Fibroblast of skin of scalp (primary cell): ENCODE measurements around the gene ERP27.
A peak's percentile ranks its signal among the peaks of the same experiment; 100 is the strongest.

Experiments used
- DNase-seq: peaks from one replicate; pipeline ENCODE4 v3.0.0-alpha.2; 2013

Gene ERP27

GRCh38 chr12:14901228-14901562 is 37.1 kb downstream of the ERP27 start:
- no peak for DNase-seq

GRCh38 chr12:14900521-14901227 is 37.7 kb downstream of the ERP27 start:
- no peak for DNase-seq

DNA sequence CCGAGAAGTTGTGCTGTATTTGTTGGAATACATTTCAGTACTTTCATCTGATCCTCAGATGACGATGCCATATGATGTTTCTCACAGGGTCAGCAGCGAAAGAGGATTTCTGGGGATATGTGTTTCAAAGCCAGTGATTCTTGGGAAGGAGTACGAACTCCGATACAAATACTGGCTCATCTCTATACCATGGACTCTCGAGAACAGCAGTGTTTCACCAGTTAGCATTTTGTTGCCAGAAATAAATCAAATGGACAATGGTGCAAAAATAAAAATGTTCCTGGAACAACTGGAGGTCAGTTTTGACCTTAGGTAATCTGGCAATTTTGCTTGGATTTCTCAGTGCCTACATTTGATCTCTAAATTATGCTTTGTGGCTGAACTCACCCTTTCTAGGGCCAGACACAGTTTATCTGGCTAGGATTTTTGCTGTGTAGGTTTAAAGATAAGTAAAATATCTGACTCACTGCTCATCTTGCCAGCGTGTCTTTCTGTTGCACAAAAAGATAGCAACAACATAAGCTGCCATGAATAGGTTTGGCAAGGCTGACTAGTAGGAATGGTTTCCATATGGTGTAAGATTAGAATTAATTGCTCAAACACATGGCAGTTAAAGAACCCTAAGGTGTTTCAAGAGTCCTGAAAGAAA is 41.7 kb downstream of the ERP27 start:
- peak; percentile 48 for DNase-seq

DNA sequence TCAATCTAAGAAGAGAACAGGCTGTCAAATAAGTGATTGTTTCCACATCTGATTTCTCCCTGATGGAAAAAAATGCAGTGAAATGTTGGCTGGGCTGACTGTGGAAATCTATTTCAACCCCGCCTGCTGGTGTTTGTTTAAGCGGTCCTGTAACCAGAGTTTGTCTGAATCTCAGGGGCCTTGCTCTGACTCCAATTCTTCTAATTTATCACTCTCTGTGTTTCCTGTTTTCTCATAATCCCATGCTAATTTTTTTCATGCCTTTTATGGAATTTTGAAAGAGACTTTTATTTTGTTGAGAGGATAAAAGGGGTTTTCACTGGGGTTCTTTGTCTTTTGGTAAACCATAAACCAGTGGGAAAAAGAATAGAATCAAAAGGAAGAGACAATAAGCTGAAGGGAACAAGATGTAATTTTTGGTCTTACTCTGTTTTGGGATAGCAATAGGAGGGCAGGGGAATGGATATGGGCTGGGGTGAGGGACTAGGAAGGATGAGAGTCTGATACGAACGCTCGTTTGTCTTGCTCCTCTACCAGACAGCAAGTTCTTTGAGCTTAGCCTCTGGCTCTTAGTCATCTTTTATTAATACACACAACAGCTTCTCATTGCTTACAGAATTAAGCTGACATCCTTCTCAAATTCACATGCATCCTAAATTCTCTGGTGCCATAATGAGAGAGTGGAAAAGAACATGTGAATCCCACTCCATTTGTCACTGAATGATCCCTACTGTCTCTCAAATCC is 44.7 kb downstream of the ERP27 start:
- peak; percentile 14 for DNase-seq

GRCh38 chr12:14892726-14893505 is 45.4 kb downstream of the ERP27 start:
- no peak for DNase-seq

DNA sequence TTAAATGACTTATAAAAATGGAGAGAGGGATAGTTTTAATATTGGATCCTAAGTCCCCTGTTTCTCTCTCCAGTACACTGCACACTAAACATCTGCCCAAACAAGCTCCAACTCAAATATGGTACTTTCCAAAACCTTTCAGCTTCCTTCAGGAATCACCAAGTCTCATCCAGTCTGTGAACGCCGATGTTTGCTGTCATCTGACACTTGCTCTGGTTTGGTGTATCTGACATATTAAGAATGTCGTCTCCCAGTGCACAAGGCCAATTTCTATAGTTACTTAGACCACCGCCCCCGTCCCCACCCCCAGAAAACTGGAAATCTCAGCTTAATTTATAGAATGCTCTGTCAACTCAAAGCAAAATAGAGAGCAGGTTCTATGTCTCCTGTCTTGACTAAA is 47.6 kb downstream of the ERP27 start:
- no peak for DNase-seq

- DNase-seq = no peak
These were observed 52.1 kb downstream of the ERP27 start for GRCh38 chr12:14886271-14886670.

GRCh38 chr12:14885718-14886221 is 52.6 kb downstream of the ERP27 start, which contains the start of gene MGP:
MGP (minus strand) TSS chr12:14885854; CDS start chr12:14885791, 63 bp downstream.
- peak; percentile 24 for DNase-seq

- peak; percentile 74 for DNase-seq
These were observed 53.9 kb downstream of the ERP27 start for GRCh38 chr12:14884458-14884878.

GRCh38 chr12:14883686-14884085 is 54.7 kb downstream of the ERP27 start:
- DNase-seq = no peak

GRCh38 chr12:14880890-14881453 is 57.4 kb downstream of the ERP27 start:
- DNase-seq = no peak

DNA sequence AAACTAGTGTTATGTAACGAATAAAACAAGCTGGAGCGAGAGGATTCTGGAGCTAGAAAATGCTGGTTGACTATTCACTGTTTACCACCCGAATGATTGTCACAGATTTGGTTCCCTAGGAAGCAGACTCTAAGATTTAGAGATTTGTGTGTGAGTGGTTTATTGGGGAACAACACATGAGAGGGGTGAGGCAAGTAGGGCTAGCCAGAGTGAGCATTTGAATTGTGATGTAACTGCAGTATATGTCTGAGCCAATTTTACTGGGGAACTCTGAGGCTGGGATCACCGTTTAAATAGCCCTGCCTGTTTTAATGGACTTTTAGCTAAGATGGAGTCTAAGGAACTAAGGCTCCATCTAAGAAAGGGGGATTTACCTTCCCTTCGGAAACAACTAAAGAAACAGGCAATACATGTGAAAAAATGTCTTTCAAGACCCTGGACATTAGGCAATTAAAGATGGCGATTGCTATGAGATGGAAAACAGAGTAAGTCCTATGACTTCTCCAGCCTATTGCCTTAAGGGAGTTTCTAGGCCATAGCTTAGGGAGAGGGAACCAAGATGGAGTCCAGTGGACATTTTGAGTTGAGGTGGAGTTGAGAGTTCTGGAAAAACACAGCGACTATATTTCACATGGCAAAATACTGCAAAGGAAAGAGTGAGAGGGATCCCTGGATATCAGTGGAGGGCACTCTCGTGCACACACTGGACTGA is 59.0 kb downstream of the ERP27 start:
- DNase-seq = no peak

GRCh38 chr12:14878488-14878887 is 59.8 kb downstream of the ERP27 start:
- DNase-seq = no peak

DNA sequence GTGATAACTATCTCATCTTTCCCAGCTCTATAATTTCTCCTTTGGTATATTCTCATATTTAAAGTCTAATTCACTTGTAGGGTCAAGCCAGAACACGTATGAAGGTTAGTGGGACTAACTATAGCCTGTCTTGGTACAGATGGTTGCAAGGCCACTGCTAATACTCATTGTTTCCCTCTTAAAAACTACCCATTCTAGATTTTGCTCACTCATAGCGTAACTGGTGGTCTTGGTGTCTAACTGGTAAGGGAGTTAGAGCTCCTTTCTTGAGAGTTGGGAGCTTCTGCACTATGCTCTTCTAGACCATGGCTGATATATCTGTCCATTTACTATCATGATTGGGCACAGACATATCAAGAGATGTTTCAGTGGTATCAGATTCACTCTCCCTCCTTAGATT is 61.5 kb downstream of the ERP27 start:
- no peak for DNase-seq

DNA sequence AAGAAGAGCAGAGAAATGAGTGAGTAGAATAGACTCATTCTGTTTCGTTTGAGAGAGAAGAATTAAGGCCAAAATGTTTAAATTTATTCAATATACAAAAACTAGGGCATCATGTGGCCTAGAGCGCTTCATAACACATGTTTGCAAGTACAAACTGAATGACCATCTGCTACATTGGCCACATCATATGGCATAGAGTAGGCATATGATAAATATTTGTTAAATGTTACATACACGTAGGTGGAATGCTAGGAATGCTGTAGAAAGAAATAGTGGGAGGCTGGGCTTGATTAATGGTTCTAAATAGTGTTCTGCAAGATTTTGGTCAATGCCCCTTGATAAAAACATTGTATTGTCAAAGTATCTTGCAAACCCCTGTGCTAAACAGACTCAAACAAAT is 63.5 kb downstream of the ERP27 start:
- DNase-seq = peak; percentile 12

- DNase-seq = no peak
These were observed 64.7 kb downstream of the ERP27 start for GRCh38 chr12:14873440-14874185.

GRCh38 chr12:14871886-14872285 is 66.5 kb downstream of the ERP27 start:
- no peak for DNase-seq

- no peak for DNase-seq
These were observed 67.1 kb downstream of the ERP27 start for GRCh38 chr12:14871247-14871646.

- DNase-seq = no peak
These were observed 69.3 kb downstream of the ERP27 start for GRCh38 chr12:14868916-14869506.
